OCI-LY1 (cell line): ENCODE results near the gene DOCK10.
A peak's percentile ranks its signal among the peaks of the same experiment; 100 is the strongest.

Experiments
- H2AFZ ChIP-seq: fragments of 200-600 bp; sonication (generic), shearing (Covaris generic); 2 replicates; pipeline ENCODE4 v1.6.0; 2014; ENCODE audit warnings: antibody characterized with exemption, mild to moderate bottlenecking, low read length
- H3F3A ChIP-seq: fragments of 200-600 bp; sonication (generic), shearing (Covaris generic); 2 replicates; pipeline ENCODE4 v1.6.0; 2014; ENCODE audit warnings: mild to moderate bottlenecking, antibody characterized with exemption, low read length, moderate library complexity; ENCODE audit not compliant: insufficient read depth
- H3K27ac ChIP-seq: fragments of 200-600 bp; sonication (generic); 2 replicates; pipeline ENCODE4 v1.5.1; 2014; ENCODE audit warnings: low read length, mixed run types, mild to moderate bottlenecking, low read depth; ENCODE audit not compliant: poor library complexity, severe bottlenecking
- H3K27me3 ChIP-seq: fragments of 200-600 bp; sonication (generic); 2 replicates; pipeline ENCODE4 v1.6.0; 2014; ENCODE audit warnings: antibody characterized with exemption, mild to moderate bottlenecking, low read length, moderate library complexity; ENCODE audit not compliant: insufficient read depth
- H3K36me3 ChIP-seq: fragments of 200-600 bp; sonication (generic); 2 replicates; pipeline ENCODE4 v1.6.1; 2014; ENCODE audit warnings: mild to moderate bottlenecking, antibody characterized with exemption, low read length, moderate library complexity, mixed read lengths; ENCODE audit not compliant: insufficient read depth
- H3K4me1 ChIP-seq: fragments of 200-600 bp; sonication (generic); 2 replicates; pipeline ENCODE4 v1.5.1; 2014; ENCODE audit warnings: mild to moderate bottlenecking, low read length, moderate library complexity; ENCODE audit not compliant: insufficient read depth, severe bottlenecking
- H3K4me2 ChIP-seq: fragments of 200-600 bp; sonication (generic), shearing (Covaris generic); 2 replicates; pipeline ENCODE4 v1.6.1; 2014; ENCODE audit warnings: low read length
- H3K4me3 ChIP-seq: fragments of 200-600 bp; sonication (generic); 2 replicates; pipeline ENCODE4 v1.5.1; 2014; ENCODE audit warnings: low read length, low read depth, mild to moderate bottlenecking, mixed read lengths; ENCODE audit not compliant: poor library complexity, severe bottlenecking
- H3K79me2 ChIP-seq: fragments of 200-600 bp; shearing (Covaris generic); 2 replicates; pipeline ENCODE4 v1.6.1; 2016; ENCODE audit warnings: mixed run types, low read length, mixed read lengths; ENCODE audit not compliant: insufficient read depth
- H3K9ac ChIP-seq: fragments of 200-600 bp; sonication (generic), shearing (Covaris generic); 2 replicates; pipeline ENCODE4 v1.6.1; 2014; ENCODE audit warnings: mild to moderate bottlenecking, low read length, mixed read lengths
- H3K9me2 ChIP-seq: fragments of 200-600 bp; sonication (generic), shearing (Covaris generic); 2 replicates; pipeline ENCODE4 v1.6.1; 2014; ENCODE audit warnings: low read depth, mild to moderate bottlenecking, low read length, mixed read lengths
- H3K9me3 ChIP-seq: fragments of 200-600 bp; shearing (Covaris generic); 2 replicates; pipeline ENCODE4 v1.6.1; 2014; ENCODE audit warnings: low read length, mixed read lengths
- H4K20me1 ChIP-seq: fragments of 200-600 bp; sonication (generic), shearing (Covaris generic); 2 replicates; pipeline ENCODE4 v1.6.0; 2016; ENCODE audit warnings: mild to moderate bottlenecking, low read length; ENCODE audit not compliant: insufficient read depth
- EZH2 ChIP-seq: fragments of 200-600 bp; sonication (generic), shearing (Covaris generic); IDR thresholded peaks from 2 replicates; pipeline ENCODE4 v1.8.0; 2017; ENCODE audit warnings: borderline replicate concordance, mixed run types, mild to moderate bottlenecking, antibody characterized with exemption, low read length, moderate library complexity, mixed read lengths
- TF ChIP-seq, protein P1 (sequence below): fragments of 200-600 bp; sonication (generic), shearing (Covaris generic); IDR thresholded peaks from 2 replicates; pipeline ENCODE4 v1.5.1; 2017; ENCODE audit warnings: mild to moderate bottlenecking, antibody characterized with exemption, low read length, moderate library complexity, mixed read lengths

DOCK10 gene

DNA sequence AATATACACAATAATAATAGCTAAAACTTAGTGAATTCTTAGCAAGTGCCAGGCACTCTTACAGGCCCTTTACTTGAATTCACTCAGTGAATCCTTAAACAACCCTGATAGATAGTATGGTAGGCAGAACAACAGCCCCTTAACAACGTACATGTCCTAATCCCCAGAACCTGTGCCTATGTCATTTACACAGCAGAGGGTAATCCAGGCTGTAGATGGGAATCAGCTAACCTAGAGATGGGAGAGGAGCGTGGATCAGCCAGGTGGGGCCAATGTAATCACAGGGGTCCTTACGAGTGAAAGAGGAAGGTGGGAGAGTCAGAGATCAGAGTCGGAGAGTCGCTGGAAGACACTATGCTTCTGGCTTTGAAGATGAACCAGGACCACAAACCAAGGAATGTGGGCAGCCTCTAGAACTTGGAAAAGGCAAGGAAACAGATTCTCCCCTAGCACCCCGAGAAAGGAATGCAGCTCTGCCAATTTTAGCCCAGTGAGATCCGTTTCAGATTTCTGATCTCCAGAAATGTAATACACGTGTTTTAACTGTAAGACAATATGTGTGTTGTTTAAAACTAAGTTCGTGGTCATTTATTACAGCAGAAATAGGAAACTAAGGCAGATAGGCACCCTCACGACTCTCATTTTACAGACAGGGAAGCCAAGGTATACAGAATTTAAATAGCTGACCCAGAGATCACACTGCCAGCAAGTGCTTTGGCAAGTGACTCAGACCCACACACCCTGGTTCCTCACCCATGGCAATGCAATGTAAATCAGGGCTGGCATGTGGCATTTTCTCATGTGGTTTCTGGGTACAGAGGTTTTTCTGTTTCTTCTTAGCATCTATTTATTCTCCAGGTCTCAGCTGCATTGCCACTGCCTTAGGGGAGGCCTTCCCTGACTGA is 68.9 kb downstream of the DOCK10 start:
- Histone ChIP-seq H3K27me3 (no peaks in the 10 kb centered on the region), H3K4me2 (peak overlapping the region; percentile 39), H3K4me1 (peaks cover 33% of the 10 kb centered on the region), H3K36me3 (no peaks in the 10 kb centered on the region), H2AFZ (peak overlapping the region; percentile 50; the same call in 1 of the 2 replicates), H3K79me2 (no peaks in the 10 kb centered on the region), H3K9ac (peak overlapping the region; percentile 30; the same call in 1 of the 2 replicates), H3K4me3 (no peak overlapping the region), H3F3A (no peaks in the 10 kb centered on the region), H3K9me2 (no peaks in the 10 kb centered on the region), H3K27ac (no peak overlapping the region), H3K9me3 (no peaks in the 10 kb centered on the region), H4K20me1 (no peaks in the 10 kb centered on the region)
- TF ChIP-seq, protein P1, sequence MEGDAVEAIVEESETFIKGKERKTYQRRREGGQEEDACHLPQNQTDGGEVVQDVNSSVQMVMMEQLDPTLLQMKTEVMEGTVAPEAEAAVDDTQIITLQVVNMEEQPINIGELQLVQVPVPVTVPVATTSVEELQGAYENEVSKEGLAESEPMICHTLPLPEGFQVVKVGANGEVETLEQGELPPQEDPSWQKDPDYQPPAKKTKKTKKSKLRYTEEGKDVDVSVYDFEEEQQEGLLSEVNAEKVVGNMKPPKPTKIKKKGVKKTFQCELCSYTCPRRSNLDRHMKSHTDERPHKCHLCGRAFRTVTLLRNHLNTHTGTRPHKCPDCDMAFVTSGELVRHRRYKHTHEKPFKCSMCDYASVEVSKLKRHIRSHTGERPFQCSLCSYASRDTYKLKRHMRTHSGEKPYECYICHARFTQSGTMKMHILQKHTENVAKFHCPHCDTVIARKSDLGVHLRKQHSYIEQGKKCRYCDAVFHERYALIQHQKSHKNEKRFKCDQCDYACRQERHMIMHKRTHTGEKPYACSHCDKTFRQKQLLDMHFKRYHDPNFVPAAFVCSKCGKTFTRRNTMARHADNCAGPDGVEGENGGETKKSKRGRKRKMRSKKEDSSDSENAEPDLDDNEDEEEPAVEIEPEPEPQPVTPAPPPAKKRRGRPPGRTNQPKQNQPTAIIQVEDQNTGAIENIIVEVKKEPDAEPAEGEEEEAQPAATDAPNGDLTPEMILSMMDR: no peak
- no peak for TF ChIP-seq EZH2

DNA sequence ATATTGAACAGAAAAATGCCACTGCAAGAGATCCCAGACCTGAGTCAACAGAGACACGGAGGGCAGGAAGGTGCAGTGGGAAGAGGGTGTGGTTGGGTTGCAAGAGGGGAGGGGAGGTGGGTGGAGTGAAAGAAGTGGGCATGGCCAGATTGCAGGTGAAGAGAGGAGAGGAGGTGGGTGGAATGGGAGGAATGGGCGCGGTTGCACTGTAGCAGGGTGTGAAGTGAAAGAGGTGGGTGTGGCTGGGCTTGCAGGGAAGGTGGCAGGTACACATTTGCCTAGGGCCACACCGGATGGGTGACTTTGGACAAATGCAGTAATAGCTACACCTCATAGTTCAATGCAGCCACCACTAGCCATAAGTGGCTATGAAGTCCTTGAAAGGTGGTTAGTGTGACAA is 71.1 kb downstream of the DOCK10 start:
- Histone ChIP-seq H3F3A (no peaks in the 10 kb centered on the region), H3K79me2 (no peaks in the 10 kb centered on the region), H3K27me3 (no peaks in the 10 kb centered on the region), H3K9ac (no peak overlapping the region), H3K4me3 (no peak overlapping the region), H3K9me2 (no peaks in the 10 kb centered on the region), H3K27ac (no peak overlapping the region), H3K9me3 (no peaks in the 10 kb centered on the region), H2AFZ (no peak overlapping the region), H4K20me1 (no peaks in the 10 kb centered on the region), H3K36me3 (no peaks in the 10 kb centered on the region), H3K4me2 (no peak overlapping the region), H3K4me1 (peaks cover 27% of the 10 kb centered on the region)
- TF ChIP-seq, protein P1: no peak
- no peak for TF ChIP-seq EZH2

DNA sequence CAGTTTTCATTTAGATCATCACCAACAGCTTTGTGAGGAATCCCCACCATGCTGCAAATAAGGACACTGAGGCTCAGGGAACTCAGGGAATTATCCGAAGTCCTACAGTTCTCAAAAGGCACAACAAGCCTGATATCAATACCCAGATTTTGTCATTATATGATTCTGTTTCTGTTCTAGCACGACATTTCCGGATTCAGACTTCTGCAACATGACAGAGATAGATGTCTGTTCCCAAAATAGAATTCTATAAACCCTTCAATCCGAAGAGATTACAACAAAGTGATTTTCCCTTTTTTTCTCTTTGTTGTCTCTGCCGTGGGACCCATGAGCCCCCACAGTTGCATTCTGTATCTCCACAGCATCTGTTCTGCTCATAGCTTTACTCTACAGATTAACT is 72.0 kb downstream of the DOCK10 start:
- Histone ChIP-seq H3K27me3 (no peaks in the 10 kb centered on the region), H4K20me1 (no peaks in the 10 kb centered on the region), H3K4me1 (peaks cover 27% of the 10 kb centered on the region), H2AFZ (no peak overlapping the region; the same call in 1 of the 2 replicates), H3K9me2 (no peaks in the 10 kb centered on the region), H3K36me3 (no peaks in the 10 kb centered on the region), H3F3A (no peaks in the 10 kb centered on the region), H3K4me3 (no peak overlapping the region), H3K27ac (no peak overlapping the region), H3K9ac (no peak overlapping the region), H3K4me2 (peak overlapping the region; percentile 9; the same call in 1 of the 2 replicates), H3K79me2 (no peaks in the 10 kb centered on the region), H3K9me3 (no peaks in the 10 kb centered on the region)
- TF ChIP-seq, protein P1: no peak
- TF ChIP-seq EZH2: no peak
